M059J (cell line): ENCODE data around the gene BCKDK. TPM values are rescaled to one million over a fixed set of nuclear protein-coding genes. Genes with fewer than 3 reads are reported as not detected.

Experiments used
- DNase-seq: peaks from one replicate; pipeline ENCODE4 v3.0.0-alpha.2; 2012; ENCODE audit warnings: low read depth
- total RNA-seq: library from RNA; depleted of rRNA; stranded (reverse); fragments of >200 nt; shearing (Covaris generic); gene quantifications from 2 replicates; pipeline ENCODE4 v1.2.3, GENCODE V29; 2014

The BCKDK gene
- total RNA-seq, 1 experiment from 2014 or later = 57.7 TPM

GRCh38 chr16:31080035-31080629 is 28.1 kb upstream of the BCKDK start:
- no peak for DNase-seq

GRCh38 chr16:31080756-31081419 is 27.3 kb upstream of the BCKDK start:
- no peak for DNase-seq

GRCh38 chr16:31081428-31082351 is 26.5 kb upstream of the BCKDK start:
- DNase-seq = no peak

- no peak for DNase-seq
These were observed 25.7 kb upstream of the BCKDK start for GRCh38 chr16:31082368-31083045.

GRCh38 chr16:31083081-31083480 is 25.1 kb upstream of the BCKDK start:
- no peak for DNase-seq

- DNase-seq = no peak
These were observed 24.6 kb upstream of the BCKDK start for GRCh38 chr16:31083556-31083955.

- no peak for DNase-seq
These were observed 24.2 kb upstream of the BCKDK start for GRCh38 chr16:31083981-31084380.

GRCh38 chr16:31084584-31085302 is 23.4 kb upstream of the BCKDK start:
- DNase-seq = no peak

GRCh38 chr16:31085411-31085810 is 22.8 kb upstream of the BCKDK start:
- no peak for DNase-seq

- no peak for DNase-seq
These were observed 22.1 kb upstream of the BCKDK start for GRCh38 chr16:31085873-31086628.

- no peak for DNase-seq
These were observed 21.6 kb upstream of the BCKDK start for GRCh38 chr16:31086629-31086906.

GRCh38 chr16:31087481-31087880 is 20.7 kb upstream of the BCKDK start:
- DNase-seq = no peak

GRCh38 chr16:31087971-31088370 is 20.2 kb upstream of the BCKDK start:
- DNase-seq = no peak

GRCh38 chr16:31088459-31089183 is 19.6 kb upstream of the BCKDK start, which contains the start of gene PRSS53:
TSS of gene PRSS53 (minus strand) at chr16:31088943. CDS start at chr16:31088809, 134 bp downstream.
- DNase-seq = no peak

GRCh38 chr16:31089199-31089598 is 19.0 kb upstream of the BCKDK start:
- DNase-seq = no peak

GRCh38 chr16:31090540-31090939 is 17.6 kb upstream of the BCKDK start:
- DNase-seq = peak; percentile 82

- DNase-seq = no peak
These were observed 15.9 kb upstream of the BCKDK start for GRCh38 chr16:31092330-31092729.

GRCh38 chr16:31093132-31093703 is 15.0 kb upstream of the BCKDK start:
- peak; percentile 44 for DNase-seq

- peak; percentile 29 for DNase-seq
These were observed 14.1 kb upstream of the BCKDK start for GRCh38 chr16:31094088-31094423.
